ENCODE measurements around the gene SLC9A7.

GRCh38 chrX:46649421-46650260, 109.3 kb downstream of the SLC9A7 start:
- no peak for TF ChIP-seq CTCF (IDR thresholded peaks at IDR 0.05)
- no peak for TF ChIP-seq EP300 (IDR thresholded peaks at IDR 0.05)
- TF ChIP-seq POLR2A (IDR thresholded peaks at IDR 0.05), result no peak

All from tibial nerve (tissue), 4 donors.